ENCODE results near the gene CITED2.

DNA sequence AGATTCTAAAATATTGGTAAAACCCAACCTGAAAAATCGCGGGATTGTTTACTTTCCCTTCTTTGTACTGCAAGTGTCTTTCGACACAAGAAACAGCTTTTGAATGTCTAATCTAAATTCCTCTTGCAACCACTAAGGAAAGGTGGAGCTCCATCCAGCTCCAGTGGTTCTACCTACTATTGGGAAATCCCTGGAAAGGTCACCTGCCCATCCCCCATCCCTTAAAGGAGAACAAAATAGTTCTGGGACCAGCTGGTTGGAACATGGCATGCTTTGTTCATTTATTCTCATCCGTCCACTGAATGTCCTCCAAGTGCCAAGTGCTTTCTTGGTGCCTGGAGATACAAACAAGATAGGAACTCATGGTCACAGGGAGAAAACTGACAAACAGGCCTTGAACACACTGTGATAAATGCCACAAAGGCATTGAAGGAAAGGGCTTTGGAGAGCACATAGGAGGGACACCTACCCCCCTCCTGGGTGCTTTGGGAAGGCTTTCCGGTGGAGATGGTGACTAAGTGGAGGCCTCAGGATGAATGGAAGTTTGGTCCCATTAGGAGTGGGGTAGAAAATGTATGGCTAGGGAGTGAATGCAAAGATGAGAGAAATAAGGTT, 2.3 kb upstream of the CITED2 start:
- TF ChIP-seq, protein P1, sequence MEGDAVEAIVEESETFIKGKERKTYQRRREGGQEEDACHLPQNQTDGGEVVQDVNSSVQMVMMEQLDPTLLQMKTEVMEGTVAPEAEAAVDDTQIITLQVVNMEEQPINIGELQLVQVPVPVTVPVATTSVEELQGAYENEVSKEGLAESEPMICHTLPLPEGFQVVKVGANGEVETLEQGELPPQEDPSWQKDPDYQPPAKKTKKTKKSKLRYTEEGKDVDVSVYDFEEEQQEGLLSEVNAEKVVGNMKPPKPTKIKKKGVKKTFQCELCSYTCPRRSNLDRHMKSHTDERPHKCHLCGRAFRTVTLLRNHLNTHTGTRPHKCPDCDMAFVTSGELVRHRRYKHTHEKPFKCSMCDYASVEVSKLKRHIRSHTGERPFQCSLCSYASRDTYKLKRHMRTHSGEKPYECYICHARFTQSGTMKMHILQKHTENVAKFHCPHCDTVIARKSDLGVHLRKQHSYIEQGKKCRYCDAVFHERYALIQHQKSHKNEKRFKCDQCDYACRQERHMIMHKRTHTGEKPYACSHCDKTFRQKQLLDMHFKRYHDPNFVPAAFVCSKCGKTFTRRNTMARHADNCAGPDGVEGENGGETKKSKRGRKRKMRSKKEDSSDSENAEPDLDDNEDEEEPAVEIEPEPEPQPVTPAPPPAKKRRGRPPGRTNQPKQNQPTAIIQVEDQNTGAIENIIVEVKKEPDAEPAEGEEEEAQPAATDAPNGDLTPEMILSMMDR (conservative IDR thresholded peaks at IDR 0.05), result peak; percentile 39; the same call in 1 of the 2 replicates
- TF ChIP-seq EZH2 (IDR thresholded peaks at IDR 0.05; ENCODE audit: low read depth), result no peak

Measured in PC-9 (cell line).